Brain pericyte (primary cell): Measurements from ENCODE around the gene EGLN2.
"Not testable (repeated sequence)": the region's sequence is repeated elsewhere in the genome, so short reads cannot be mapped to it uniquely, and the experiment has no call there.

ENCODE experiments used
- DNase-seq: peaks from one replicate; pipeline ENCODE4 v3.0.0-alpha.2; 2012; ENCODE audit warnings: low read depth, low spot score

Gene EGLN2

GRCh38 chr19:40802300-40803169, 3.5 kb downstream of the EGLN2 start:
- no peak for DNase-seq

DNA sequence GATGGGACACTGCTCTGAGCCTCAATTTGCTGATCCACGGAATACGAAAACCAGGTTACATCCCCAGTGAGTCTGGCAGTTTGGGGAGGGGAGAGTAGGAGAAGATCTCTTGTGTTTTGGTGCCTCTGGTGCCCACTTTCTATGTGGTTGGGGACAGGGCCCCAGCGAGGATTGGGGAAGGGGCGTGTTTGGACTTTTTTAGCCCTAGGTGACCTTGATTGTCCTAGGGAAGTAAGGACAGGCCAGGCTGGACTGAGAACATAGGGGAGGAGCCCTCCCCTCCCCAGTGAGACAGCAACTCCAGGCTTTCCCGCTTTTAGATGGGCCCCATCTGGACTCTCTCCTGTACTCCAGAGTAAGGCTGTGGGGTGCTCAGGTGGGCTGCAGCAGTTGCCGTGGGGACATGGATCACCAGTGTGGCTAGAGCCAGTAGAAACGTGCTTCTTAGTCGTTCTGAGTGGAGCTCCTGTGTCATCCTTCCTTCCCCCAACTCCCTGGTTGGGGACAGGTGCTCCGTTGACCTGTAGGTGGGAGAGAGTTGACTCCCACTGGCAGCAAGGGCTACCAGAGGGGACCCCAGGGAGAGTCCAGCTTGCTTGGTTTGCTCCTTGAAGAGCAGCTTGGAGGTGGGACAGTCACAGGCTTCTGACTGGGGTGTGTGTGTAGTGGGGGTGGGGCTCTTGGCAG, 4.3 kb downstream of the EGLN2 start:
- no peak for DNase-seq

GRCh38 chr19:40803857-40804782, 5.1 kb downstream of the EGLN2 start:
- DNase-seq = no peak

GRCh38 chr19:40804783-40805242, 5.8 kb downstream of the EGLN2 start:
- DNase-seq = no peak

DNA sequence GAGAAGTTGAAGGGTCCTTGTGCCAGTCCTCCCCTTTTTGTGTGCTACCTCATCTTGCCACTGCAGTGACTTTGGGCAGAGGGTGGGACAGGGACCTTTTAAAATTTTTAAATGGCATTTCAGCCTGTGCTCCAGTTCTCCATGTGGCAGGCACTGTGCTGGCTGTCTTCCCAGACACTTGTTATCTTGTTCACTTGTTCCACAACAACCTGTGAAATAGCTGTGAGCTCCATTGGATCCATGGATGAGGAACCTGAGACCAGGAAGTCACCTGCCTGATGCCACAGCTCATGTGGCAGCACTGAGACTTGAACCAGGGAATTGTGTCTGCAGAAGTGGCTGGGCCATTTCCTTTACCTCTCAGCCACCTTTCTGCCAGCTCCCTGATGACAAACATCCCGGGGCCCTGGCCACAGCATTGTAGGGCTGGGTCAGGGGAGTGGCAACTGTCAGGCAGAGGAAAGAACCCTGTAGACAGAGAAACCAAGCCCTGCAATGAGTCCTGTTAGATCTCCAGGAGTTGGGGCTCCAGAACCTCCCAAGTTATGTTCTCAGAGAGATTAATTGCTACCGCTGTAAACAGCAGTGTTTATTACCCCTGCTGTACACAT, 6.4 kb downstream of the EGLN2 start:
- DNase-seq = no peak

DNA sequence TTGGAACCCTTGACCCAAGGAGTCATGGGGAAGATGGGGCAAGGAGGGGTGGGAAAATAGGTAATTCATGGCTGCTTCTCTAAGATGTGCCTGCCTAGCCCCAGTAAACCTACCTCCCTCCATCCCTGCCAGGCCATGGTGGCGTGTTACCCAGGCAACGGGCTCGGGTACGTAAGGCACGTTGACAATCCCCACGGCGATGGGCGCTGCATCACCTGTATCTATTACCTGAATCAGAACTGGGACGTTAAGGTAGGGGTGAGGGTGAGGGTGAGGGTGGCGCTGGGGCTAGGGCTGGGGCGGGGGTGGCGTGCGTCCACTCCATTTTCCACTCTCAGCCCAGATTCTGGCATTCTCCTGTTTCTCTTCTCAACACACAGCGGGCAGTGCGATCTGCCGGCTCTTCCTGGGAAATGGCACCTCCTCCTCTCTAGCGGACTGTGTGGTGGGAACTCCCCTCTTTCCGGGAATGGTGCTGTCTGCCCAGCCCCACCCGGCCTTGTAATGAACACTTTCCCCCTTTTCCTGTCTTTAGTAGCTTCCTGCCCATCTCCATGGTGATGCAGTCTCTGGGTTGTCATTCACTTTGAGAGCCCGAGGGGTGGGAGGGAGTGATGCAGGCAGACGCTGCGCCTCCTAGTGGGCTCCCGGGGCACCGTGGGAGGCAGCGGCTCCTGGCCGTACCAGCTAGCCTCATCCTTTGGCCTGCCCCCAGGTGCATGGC, 7.6 kb downstream of the EGLN2 start:
- peak; percentile 92 for DNase-seq

DNA sequence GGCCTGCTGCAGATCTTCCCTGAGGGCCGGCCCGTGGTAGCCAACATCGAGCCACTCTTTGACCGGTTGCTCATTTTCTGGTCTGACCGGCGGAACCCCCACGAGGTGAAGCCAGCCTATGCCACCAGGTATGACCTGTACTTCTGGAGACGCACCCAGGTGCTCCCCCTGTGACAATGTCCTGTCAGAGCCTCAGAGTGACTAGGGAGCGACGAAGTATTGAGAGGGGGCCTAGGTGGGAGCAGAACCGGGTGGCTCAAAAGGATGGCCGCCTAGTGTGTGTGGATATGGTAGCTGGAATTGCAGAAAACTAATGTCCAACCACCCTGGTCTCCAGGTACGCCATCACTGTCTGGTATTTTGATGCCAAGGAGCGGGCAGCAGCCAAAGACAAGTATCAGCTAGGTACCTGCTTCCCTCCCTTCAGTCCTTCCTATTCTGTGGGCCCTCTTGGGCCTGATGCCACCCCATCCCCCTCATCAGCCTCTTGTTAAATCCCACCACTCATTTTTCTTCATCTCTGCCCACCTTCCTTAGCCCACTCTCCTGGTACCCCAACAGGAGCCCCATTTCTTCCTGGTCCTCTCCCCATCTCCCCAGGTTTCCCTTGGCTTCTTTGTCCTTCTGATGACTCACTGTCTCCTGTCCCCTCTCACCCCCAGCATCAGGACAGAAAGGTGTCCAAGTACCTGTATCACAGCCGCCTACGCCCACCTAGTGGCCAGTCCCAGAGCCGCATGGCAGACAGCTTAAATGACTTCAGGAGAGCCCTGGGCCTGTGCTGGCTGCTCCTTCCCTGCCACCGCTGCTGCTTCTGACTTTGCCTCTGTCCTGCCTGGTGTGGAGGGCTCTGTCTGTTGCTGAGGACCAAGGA, 8.4 kb downstream of the EGLN2 start:
- no peak for DNase-seq

DNA sequence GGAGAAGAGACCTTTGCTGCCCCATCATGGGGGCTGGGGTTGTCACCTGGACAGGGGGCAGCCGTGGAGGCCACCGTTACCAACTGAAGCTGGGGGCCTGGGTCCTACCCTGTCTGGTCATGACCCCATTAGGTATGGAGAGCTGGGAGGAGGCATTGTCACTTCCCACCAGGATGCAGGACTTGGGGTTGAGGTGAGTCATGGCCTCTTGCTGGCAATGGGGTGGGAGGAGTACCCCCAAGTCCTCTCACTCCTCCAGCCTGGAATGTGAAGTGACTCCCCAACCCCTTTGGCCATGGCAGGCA, 9.0 kb downstream of the EGLN2 start:
- no peak for DNase-seq

GRCh38 chr19:40808497-40808896, 9.5 kb downstream of the EGLN2 start:
- no peak for DNase-seq

- no peak for DNase-seq
These were observed 10.5 kb downstream of the EGLN2 start for GRCh38 chr19:40809358-40810086.

GRCh38 chr19:40810160-40810559, 11.2 kb downstream of the EGLN2 start:
- DNase-seq = no peak

DNA sequence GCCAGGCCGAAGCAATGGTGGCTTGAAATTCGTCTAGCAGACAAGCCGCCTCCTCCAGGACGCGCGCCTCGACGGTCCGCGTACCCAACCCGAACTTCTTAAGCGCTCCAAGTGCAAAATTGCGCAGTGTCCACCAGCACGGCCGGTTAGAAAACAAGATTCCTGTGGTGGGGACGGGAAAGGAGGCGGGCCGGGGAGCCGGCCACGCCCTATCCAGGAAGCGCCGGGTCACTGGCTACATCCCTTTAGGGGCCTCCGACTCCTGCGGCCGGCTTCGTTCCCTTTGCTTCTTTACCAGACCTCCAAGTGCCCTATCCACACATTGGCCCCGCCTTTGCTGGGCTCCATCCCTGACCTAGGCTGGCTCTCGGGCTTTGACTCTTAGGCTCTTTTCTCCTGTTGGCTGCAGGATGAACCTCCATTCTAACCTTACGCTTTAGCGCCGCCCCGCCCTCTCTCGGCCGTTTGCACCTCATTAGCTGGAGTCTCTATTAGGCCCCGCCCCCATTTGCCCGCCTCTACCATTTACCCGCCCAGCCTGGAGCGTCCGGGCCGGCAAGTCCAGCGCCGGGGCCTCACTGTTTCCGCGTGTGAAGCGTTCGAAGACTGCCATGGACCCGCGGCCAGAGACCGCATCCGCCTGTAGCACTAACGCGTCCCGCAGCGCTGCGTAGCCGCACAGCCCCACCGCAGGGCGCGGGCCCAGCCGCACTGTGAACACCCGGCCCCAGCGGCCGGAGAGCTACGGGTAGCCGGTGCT, 11.8 kb downstream of the EGLN2 start:
- not testable (repeated sequence) for DNase-seq

DNA sequence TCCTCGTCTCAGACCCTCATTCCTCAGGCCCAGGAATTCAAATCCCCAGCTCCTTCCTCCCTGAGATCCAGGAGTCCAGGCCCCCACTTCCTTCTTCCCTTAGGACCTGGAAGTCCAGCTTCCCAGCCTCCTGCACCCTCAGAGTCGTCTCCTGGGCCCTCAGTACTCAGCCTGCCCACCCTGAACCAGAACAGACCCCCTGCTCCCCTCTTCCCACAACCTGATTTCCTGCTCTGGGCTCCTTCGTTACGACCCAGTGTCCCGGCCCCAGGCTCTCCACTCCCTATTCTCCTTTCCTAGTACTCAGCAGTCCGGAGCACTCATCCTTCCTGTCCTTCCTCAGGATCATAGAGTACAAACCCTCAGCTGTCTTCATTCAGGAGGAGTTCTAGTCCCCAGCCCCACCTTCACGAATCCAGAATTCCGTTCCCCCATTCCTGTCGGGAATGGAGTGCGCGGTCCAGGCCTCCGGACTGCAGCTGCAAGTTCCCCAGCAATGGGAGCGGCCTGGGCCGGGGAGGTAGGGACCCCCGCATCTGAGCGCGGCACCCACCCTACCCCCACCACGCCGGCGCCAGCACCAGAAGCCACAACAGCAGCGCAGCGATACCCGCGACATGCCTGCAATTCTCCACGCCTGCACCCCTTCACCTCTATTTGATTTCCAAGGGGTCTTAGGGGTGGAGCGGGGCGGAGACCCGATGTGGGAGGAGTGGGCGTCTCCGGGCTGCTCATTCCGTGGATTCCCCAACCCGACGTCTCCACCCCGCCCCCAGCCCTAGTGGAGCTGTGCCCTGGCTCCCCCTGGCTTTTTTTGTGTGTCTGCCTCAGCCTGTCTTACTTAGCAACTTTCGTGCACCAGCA, 12.7 kb downstream of the EGLN2 start:
- no peak for DNase-seq

DNA sequence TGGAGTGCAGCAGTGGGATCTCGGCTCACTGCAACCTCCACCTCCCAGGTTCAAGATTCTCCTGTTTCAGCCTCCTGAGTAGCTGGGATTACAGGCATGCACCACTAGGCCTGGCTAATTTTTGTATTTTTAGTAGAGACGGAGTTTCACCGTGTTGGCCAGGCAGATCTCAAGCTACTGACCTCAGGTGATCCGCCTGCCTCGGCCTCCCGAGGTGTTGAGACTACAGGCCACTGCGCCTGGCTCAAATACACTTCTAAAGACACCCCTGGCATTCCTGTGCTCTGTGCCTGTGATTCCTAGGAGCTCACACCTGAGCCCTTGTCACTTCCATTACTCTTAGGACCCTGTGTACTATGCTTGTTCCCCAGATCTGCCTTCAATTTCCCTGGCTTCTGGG, 13.6 kb downstream of the EGLN2 start:
- not testable (repeated sequence) for DNase-seq

DNA sequence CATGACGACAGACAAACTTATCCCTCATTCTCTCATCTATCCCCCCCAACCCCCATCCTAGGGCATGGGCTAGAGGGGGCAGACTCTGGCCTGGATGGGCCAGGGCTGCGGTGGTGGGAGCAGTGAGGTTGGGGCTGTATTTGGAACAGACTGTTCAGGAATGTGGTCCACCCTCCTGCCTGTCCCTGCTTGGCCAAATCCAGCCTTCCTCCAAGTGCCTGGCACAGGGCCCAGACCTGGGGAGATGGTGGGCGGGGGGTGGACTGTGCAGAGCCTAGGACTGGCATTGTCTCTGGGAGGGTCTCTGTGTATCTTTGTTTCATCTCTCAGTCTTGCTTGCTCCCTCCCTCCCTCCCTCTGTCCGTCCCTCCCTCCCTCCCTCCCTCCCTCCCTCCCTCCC, 14.2 kb downstream of the EGLN2 start:
- no peak for DNase-seq

DNA sequence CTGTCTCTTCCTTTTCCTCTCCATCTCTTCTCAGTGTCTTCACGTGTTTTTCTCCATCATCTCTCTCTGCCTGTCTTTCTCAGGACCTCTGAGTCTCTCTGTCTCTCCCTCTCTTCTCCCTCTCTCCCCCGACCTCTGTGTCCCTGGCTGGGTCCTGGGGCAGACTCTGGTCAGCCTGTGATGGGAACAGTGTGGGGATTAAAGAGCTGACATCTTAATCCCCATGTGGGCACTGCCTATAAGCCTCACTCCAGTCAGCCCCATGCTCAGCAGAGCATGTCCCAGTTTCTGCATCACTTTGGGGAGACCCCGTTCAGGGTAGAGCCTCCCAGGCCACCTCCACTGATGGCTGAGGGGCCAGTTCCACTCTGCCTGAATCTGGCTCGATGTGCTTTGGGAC, 16.2 kb downstream of the EGLN2 start:
- DNase-seq = no peak
